IPS DF 4.7 (cell line): Measurements from ENCODE around the gene KRT15.

ENCODE experiments used
- DNase-seq: peaks from one replicate; pipeline ENCODE4 v3.0.0-alpha.2; 2013; ENCODE audit warnings: low spot score; ENCODE audit errors: extremely low read depth

Gene KRT15

DNA sequence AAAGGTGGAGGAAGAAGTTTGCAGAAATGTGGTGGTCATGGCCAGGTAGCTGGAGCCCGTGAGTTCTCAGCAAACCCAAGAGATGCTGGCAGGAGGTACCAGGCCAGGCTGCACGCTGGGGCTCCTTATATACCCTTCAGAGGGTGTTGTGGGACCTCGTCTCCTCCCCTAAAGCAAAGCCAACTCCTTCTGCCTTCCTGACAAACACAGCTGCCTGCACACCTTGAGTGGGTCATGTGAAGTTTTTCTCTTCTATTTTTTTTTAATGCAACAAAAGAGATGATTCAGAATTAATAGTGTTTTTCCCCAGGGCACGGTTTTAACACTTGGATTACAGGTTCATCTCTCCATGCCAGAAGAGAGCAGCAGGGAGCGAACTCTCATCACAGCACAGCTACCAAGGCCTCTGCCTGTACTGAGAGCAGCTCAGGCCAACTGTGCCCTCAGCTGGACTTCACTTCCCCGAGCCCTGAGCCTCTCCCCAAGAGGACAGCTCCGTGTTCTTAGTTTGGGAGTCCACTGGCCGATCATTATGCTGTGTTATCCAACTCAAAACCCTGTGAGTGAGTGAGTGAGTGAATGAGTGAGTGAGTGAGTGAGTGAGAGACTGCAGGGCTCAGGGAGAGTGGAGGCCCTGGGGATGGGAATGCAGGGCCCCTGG, at the start of gene KRT15:
Gene KRT15 (minus strand): TSS at position 102 of the 661 bp plus-strand sequence. CDS start 63 bp downstream, at position 39.
- DNase-seq: no peak

DNA sequence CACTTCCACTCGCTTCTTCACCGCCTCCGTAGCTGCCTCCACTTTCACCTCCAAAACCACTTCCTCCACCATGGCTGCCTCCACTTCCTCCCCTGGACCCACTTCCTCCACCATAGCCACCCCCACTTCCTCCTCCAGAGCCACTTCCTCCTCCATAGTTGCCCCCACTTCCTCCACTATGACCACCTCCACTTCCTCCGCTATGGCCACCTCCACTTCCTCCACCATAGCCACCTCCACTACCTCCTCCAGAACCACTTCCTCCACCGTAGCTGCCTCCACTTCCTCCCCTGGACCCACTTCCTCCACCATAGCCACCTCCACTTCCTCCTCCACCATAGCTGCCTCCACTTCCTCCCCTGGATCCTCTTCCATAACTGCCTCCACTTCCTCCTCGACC, 48.6 kb upstream of the KRT15 start:
- DNase-seq: no peak

DNA sequence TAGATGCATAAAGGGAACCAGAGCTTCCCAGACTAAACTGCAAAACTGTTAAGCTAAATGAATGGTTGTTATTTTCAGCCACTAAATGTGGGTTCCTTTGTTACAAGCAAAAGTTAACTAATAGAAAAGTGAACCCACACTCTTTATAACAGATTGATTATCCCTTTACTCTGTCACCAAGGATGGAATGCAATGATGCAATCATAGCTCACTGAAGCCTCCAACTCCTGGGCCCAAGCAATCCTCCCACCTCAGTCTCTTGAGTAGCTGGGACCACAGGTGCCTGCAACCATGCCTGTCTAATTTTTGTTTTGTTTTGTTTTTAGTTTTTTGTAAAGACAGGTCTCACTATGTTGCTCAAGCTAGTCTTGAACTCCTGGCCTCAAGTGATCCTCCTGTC, 46.6 kb upstream of the KRT15 start:
- DNase-seq: no peak

DNA sequence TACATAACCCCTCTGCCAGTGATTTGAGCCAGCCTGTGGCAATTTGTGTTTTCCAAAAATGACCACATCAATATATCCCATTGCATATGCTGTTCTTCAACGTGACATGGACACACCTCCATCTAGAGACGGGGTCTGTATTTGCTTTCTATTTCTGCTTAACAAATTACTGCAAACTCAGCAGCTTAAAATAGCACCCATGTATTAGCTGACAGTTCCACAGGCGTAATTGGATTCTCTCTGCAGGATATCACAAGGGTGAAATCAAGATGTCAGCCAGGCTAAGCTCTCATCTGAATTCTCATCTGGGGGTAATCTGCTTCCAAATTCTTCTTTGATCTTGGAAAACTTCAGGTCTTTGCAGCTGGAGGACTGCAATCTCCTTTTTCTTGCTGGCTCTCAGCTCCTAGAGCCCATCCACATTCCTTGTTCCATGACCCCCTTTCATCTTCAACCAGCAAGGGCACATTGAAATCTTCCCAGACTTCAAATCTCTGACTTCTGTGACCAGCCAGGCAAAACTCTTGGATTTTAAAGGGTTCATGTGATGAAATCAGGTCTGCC, 45.0 kb upstream of the KRT15 start:
- no peak for DNase-seq

DNA sequence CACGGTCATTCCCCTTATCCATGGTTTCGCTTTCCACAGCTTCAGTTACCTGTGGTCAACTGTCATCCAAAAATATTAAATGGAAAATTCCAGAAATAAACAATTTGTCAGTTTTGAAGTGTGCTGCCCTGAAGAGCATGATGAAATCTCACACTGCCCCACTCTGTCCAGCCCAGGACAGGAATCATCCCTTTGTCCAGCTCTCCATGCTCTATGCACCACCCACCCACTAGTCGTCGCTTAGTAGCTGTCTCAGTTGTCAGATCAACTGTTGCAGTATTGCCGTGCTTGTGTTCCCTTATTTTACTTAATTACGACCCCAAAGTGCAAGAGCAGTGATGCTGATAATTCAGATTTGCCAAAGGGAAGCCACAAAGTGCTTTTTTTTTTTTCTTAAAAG, 42.9 kb upstream of the KRT15 start:
- no peak for DNase-seq

DNA sequence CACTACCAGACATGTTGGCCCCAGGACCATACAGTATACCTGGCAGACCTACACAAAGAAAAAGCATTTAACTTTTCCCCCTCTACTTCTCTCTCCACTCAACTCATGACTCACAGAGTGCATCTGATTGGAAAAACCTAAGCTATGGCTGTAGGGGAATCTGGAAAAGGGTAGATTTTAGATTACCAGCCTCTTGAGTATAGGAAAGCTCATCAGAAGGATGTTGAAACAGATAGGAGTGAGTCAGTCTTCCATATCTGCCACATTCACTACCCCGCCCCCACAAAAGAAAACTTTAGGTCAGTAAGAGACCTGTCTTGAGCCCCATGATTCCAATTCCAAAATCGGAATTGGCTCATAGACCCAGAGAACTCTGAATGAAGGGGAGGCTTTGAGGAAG, 40.9 kb upstream of the KRT15 start:
- DNase-seq: no peak

DNA sequence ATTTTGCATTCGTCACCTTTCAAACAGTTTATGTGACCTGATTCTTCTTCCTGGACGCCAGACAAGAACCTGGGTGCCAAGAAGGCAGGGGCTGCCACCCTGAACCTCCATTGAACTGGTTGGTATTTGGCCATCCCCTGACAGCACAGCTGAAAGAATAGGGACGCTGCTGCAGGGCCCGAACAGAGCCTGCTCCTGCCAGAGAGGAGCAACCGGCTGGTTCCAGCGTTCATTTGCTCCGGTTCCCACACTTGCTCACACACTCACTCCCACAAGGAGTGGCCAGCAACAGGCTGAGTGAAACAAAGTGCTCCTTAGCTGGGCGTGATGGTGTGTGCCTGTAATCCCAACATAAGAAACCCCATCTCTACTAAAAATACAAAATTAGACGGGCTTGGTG, 38.2 kb upstream of the KRT15 start:
- no peak for DNase-seq

DNA sequence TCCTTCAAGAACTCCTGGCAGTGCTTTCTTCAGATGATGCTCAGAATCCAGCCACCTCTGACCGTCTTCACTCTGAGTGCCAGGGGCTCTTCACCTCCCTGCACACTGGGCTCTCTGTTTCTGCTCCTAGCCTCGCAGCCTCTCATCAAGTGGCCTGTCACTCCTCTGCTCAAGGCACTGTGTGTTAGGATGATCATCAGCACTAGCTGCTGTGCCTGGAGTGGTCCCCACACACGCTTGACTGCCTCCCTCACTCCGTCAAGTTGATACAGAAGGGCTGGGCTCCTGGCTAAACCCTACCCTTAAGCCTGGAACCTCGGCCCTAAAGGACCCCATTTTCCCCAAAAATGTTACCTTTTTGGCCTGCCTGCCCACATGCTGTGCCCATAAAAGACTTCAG, 37.6 kb upstream of the KRT15 start:
- no peak for DNase-seq

DNA sequence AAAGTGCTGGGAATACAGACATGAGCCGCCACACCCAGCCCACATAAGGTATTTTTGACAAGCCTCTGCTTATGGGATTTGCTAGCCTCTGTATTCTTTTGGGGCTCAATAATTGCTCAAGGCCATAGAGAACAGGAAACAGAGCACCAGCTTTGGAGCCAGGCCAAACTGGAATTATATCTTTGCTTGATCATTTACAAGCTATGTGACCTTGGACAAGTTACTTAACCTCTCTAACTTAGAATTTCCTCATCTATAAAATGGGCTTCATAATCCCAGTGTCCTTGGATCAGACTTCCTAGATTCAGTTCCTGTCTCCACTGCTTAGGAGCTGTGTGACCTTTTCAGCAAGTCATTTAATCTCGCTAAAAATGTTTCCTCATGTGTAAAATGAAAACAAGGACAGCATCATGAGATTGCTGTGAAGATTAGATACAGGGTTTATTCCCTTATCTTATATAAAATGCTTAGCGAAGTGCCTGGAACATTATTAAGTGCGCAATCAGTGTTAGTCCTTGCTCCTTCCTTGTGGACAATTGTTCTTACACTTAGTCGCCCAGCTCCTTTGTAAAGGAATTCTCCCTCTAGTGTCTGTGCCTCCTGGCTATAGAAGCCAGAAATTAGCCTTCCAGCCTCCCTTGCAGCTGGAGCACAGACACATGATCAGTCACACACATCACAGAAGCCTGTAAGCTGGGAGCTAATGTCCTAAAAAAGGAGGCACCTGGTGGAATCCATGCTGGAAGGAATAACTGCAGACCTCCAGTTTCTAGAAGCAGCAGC, 36.6 kb upstream of the KRT15 start:
- DNase-seq: no peak

DNA sequence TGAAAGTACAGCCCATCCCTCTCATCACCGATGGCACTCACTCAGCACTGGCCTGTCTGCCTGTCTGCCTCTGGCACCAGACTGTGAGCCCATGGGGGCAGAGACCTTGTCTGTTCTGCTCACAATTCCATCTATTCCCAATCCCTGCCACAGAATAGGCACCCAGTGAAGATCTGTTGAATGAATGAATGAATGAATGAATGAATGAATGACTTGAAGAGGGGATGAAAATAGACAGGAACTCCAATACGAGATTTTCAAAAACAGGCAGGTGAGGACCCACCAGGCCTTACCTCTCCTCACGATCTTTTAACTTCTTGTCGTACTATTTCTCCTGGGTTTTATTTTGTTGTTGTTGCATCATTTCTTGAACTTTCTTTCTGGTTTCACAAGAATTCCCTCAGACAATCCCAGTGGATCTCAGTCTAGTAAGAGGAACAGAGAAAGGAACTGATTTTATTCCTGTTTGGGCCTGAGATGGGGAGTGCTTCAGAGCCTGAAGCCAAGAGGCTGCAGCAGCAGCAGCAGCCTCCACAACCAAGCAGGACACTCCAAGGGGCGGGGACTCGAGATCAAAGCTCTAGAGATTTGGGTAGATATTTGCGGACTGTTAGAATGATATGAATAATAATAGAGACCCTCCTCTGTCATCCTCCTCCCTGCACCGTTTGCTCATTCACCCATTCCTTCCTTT, 35.4 kb upstream of the KRT15 start:
- no peak for DNase-seq

DNA sequence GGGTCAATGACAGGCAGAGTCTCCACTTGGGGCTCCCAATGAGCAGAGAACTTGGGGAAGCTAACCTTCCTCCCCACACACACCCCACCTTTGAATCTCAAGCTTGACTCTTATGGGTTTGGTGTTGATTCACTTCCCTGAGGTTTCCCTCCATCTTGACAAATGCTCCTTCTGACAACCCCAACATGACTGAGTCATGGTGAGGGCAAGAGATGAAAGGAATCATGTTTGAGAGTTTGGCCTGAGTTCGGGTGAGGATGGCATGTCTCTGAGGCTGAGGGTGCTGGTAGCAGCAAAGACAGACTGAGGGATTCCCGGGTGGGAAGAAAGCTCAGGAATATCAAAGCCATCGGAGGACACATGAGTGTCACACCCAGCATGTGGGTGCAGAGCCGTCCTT, 34.5 kb upstream of the KRT15 start:
- DNase-seq: no peak

DNA sequence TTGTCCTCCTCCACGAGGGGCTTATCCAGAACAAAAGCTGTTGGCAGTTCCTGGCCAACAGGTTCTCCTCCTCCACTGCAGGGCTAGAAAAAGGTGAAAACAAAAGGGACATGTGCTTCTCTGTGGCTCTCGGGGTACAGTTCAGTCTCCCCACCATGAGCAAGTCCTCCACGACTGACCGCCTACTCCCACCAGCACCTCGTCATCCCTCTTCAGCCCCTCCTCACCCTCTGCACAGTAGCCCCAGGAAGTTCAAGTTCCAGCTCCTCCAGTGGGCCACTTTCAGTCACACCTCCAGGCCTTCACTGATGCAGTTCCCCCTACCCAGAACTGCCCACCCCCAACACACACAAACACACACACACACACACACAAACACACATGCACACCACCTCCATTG, 33.8 kb upstream of the KRT15 start:
- no peak for DNase-seq

DNA sequence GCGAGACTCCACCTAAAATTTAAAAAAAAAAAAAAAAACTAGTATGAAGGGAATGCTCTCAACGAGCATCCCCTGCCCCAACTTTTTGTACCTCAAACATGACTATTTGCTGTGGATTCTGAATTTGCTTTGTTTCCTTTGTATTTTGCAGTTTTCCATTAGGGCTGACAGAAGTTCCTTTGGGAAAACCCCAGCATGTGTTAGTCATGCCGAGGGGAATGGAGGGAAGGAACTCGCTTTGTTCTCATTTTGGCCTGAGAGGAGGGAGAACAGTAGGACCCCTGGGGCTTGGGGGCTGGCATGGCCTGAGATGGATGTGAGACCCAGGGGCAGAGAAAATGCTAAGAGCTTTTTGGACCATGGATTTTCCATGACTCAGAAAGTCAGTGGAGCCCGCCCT, 32.7 kb upstream of the KRT15 start:
- DNase-seq: no peak

DNA sequence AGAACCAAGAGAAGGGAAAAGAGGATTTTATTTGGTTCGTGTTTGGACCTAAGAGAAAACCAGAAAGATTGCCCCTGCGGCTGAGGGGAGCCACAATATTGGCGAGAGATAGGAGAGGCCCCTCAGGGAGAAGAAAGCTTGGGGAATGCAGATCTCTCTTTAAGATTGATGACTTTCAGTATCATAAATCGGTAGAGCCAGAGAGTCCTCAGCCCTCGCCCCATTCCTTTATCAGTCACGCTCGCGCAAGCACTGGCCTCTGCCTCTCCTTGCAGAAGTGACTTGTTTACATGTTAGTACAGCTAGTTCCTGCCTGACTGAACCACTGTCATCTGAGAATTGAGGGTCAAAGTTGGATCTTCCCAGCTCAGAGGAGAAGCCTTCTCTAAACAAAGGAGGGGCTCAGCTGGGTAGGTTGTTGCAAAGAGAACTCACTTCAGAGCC, 30.9 kb upstream of the KRT15 start:
- no peak for DNase-seq

DNA sequence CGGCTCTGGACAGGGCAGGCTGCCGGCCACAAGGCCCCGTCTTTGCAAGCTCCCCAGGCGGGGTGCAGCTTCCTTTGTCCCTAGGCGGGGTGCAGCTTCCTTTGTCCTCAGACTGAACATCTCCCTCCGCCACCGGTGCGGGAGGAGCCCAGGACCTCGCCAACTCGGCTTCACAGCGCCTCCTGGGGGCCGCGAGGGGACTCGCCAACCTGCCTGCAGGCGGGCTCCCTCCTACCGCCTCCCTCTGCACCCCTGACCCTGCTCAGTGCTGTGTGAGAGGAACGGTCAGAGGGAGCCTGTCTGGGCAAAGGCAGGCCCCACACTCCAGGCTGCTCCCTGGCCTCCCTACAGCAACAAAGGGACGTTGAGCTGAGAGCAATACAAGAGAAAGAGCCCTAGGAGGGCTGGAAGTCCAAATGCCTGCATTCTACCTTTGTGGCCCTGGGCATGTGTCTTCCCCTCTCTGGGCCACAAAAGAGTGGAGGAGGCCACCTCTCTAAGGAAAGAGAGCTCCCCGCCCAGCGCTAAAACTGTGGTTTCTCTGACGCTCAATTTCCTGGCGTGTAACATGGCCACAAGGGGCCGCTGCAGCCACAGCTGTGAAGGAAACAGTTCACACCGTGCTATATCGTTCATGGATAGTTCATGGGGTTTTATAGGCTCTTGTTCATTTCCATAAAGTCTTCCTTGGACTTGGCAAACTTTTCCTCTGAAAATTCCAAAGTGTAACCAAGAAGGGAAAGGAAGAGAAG, 30.3 kb upstream of the KRT15 start:
- DNase-seq: peak; percentile 60

DNA sequence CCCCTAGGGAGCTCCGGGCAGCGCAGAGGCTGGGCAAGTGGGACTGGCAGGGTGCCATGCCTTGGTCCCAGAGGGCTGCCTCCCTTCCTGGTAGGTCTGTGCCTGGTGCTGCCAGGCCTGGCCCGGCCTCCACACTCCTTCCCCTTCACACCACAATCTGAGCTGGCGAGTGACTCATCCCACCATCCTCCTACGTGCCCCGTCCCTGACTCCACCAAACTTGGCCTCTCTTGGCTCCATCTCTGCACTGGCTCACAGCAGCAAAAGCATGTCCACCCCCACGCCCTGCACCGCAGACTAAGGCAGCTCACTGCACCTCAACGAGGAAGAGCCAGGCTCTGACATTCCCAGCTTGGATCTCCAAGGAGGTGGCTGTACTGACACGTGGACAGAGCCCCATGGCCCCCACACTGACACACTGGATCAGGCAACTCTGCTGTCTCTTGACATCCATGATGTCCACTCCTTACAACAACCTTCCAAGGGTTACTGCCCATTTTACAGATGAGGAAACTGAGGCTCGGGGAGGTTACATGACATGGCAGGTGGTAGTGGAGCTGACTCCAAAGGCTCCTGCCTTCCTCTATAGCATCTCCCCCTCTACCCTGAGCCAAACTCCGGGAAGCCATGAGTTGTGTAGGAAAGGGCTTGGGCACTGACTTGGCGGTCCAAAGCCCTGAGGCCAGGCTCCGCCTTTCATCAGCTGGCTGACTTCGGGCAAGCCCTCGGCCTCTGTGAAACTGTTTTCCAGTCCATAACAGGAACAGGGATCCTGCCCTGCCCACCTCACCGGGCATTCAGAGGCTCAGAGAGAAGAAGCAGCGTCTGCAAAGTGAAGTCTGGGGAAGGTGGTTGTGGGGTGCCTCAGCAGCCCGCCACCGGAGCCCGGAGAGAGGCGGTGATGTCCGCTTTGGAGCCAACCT, 29.5 kb upstream of the KRT15 start:
- DNase-seq: no peak

DNA sequence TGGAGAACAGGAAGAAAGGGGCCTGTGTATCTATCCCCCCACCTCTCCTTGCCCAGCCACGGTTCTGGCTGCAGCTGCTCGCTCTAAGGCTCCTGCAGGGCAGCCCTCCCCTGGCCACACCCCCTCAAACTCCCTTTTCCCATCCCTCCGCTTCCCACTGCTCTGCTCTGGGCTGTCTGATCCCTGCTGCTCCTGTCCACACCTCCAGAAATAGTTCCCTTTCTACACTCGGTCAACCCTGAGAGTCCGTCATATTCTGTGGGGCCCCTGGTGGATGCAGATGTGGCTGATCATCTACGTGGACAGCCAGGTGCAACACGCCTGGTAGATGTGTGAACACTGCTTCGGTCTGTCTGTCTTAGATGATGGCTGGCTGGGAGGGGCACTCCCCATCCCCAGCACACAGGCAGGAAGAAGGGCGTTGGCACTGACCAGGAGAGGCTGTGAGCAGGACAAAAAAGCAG, 28.7 kb upstream of the KRT15 start:
- no peak for DNase-seq

DNA sequence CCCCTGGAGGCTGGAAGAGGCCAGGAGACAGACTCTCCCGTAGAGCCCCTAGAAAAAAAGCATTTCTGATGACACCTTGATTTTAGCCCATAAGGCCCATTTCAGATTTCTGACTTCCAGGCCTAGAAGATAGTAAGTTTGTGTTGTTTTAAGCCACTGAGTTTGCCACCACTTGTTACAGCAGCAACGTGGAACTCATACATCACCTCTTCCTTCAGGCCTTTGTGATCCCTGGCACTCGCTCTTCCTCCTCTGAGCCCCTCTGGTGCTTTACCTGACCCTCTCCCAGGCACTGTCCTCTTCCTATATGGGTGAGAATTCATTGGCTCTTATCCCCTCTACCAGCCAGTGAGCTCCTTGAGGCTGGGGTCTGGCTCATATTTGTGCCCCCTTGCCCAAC, 28.1 kb upstream of the KRT15 start:
- no peak for DNase-seq

DNA sequence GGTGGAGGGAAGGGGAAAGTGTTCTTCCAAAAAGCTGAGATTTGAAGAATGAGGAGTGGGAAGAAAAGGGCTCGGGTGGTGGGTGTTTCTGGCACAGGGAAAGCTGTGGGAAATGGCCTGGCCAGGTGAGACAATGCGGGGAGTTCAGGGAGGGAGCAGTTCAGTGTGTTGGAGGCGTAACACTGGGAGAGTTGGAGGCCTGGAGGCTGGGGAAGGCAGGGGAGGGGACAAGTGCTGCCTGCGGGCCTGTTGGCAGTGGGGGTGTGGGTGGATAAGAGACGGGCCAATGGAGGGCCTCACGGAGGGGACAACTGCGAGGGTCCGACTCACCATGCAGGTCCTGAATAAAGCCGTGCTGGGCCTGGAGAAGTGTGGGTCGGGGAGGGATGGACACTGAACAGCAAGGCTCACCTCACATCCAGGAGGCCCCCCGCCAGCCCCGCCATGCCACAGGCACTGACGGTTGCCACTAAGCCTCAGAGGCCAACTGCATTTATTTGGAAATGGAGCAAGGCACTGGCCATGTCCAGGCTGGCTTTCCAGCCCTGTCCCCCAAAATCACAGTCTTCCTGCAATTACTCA, 27.2 kb upstream of the KRT15 start:
- DNase-seq: no peak

DNA sequence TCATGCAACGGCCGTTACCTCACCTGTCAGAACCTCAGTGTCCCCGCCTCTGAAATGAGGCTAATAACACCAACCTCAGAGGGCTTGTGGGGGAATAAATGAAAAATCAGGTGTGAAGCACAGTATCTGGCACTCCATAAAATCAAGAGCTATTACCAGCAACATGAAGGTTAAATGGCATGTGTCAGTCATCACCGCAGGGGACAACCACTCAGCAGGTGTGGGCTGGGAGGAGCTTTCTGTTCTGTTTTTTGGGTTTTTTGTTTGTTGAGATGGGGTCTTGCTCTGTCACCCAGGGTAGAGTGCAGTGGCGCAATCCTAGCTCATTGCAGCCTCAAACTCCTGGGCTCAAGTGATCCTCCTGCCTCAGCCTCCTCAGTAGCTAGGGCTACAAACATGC, 26.2 kb upstream of the KRT15 start:
- DNase-seq: no peak
